Esophagus muscularis mucosa (tissue), 4 donors: ENCODE results near the gene BRD7.

Experiments
- EP300 ChIP-seq: sonication (generic); formaldehyde crosslinking; IDR thresholded peaks from one replicate; pipeline ENCODE4 v1.6.1; 2017; ENCODE audit warnings: antibody characterized with exemption
- POLR2A ChIP-seq: fragments of 450-650 bp; IDR thresholded peaks from one replicate; pipeline ENCODE4 v1.6.1; 2017; ENCODE audit warnings: antibody characterized with exemption, moderate library complexity, mild to moderate bottlenecking, low read depth
- TF ChIP-seq, protein P1 (sequence below), 3 experiments: fragments of 200-600 bp in 2 of 3; fragments of 450-650 bp in 1 of 3; sonication (generic) in 2 of 3; IDR thresholded peaks; one replicate each; pipeline ENCODE4 v1.5.1; 2017 to 2019; ENCODE audit warnings: antibody characterized with exemption in 3 of 3, mild to moderate bottlenecking in 2 of 3, moderate library complexity in 1 of 3

DNA sequence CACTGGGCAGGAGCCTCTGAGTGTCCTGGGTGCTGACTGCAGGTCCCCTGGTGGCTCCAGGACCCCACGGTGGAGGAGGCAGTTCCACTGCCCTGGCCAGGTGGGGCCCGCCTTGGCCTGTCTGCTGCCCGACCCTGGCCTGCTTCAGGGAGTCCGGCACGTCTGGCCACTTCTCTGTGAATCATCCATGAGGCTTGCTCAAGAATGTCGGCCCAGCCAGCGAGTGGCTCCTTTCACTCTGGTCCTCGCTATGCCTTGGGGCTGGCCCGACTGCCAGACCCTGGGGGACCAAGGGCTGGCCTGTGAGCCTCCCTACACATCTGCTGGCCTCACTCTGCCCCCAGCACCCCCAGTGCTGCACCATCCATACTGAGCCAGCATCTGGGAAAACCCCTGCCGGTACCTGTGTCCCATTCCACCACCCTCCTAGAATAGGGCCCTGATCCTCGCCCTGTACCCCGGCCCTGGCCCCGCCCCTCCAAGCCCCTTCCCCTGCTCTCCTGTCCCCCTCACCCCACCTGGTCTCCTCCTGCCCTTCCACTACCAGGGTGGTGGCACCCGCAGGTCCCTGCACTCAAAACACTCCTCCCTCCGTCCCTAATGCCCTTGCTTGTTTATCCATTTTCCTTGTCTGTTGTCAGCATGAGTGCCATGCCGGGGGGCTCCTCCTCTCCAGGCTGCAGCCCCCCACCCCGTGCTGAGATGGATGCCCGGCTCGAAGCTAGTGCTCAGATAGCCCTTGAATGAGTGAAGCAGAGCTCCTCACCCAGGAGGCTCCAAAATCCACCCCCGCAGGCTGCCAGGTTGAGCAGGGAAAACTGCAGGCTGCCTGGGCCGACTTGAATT, 66.9 kb downstream of the BRD7 start:
- TF ChIP-seq, protein P1, sequence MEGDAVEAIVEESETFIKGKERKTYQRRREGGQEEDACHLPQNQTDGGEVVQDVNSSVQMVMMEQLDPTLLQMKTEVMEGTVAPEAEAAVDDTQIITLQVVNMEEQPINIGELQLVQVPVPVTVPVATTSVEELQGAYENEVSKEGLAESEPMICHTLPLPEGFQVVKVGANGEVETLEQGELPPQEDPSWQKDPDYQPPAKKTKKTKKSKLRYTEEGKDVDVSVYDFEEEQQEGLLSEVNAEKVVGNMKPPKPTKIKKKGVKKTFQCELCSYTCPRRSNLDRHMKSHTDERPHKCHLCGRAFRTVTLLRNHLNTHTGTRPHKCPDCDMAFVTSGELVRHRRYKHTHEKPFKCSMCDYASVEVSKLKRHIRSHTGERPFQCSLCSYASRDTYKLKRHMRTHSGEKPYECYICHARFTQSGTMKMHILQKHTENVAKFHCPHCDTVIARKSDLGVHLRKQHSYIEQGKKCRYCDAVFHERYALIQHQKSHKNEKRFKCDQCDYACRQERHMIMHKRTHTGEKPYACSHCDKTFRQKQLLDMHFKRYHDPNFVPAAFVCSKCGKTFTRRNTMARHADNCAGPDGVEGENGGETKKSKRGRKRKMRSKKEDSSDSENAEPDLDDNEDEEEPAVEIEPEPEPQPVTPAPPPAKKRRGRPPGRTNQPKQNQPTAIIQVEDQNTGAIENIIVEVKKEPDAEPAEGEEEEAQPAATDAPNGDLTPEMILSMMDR (IDR thresholded peaks at IDR 0.05), result no peak
- TF ChIP-seq POLR2A, result no peak
- no peak for TF ChIP-seq EP300
